T1000 (cell line): Measurements from ENCODE around the gene PLA2G3.
A peak's percentile ranks its signal among the peaks of the same experiment; 100 is the strongest.

Source experiments
- DNase-seq: peaks from one replicate; lab custom pipeline; 2025; ENCODE audit warnings: mixed read lengths; lab: John Stamatoyannopoulos, UW

The PLA2G3 gene

GRCh38 chr22:31085928-31086327 is 54.4 kb downstream of the PLA2G3 start:
- no peak for DNase-seq

GRCh38 chr22:31085493-31085824 is 54.8 kb downstream of the PLA2G3 start:
- no peak for DNase-seq

GRCh38 chr22:31084811-31085492 is 55.4 kb downstream of the PLA2G3 start:
- DNase-seq, result peak; percentile 33
